HEK293T (cell line): ENCODE results near the gene SLAMF7.

Source experiments
- CTBP1 ChIP-seq: fragments of 450-650 bp; IDR thresholded peaks from 2 replicates; pipeline ENCODE4 v1.6.1; 2016; ENCODE audit warnings: borderline replicate concordance
- FOXA1 ChIP-seq: fragments of 450-650 bp; IDR thresholded peaks from 2 replicates; pipeline ENCODE4 v1.6.1; 2016; ENCODE audit warnings: mild to moderate bottlenecking
- FOXM1 ChIP-seq: fragments of 450-650 bp; IDR thresholded peaks from 2 replicates; pipeline ENCODE4 v1.6.1; 2017; ENCODE audit warnings: mild to moderate bottlenecking, borderline replicate concordance
- PKNOX1 ChIP-seq: fragments of 450-650 bp; IDR thresholded peaks from 2 replicates; pipeline ENCODE4 v1.6.1; 2016

GRCh38 chr1:160756849-160757201, 17.8 kb downstream of the SLAMF7 start:
- TF ChIP-seq FOXM1 = no peak
- no peak for TF ChIP-seq PKNOX1
- no peak for TF ChIP-seq CTBP1
- TF ChIP-seq FOXA1 = no peak
